ENCODE data around the gene HOXC10.

HOXC10 gene

GRCh38 chr12:54004063-54004840, 19.3 kb downstream of the HOXC10 start:
- DNase-seq: no peak

DNA sequence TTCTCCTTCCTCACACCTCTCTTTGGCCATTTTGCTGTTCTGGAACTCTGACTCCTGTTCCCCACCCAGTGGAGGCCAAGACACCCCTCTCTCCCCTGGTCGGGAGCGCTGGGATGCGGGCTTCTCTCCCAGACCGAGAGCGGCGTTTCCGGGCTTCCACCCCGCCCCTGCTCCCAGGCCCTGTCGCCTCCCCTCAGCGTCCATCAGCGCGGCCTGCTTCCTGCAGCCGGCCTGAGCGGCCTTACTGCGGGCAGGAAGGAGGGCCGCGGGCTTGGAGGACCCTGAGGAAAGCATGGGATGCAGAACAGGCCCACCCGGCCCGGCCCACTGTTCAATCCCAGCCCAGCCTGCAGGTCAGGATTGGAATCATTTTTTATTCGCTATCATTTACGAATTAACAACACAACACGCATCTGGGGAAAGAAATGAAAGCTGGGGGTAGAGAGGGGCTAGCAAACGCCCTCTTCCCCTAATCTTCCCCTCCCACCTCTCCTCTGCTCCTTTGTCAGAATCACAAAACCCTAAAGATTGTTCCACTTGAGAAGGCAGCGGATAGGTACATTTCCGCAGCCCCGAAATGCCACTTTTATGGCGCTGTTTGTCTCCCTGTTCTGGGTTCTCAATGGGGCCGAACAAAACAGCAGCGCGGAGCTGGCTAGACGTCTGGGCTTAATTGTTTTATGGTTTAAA, 20.0 kb downstream of the HOXC10 start:
- DNase-seq: no peak

GRCh38 chr12:54005531-54005852, 20.5 kb downstream of the HOXC10 start:
- DNase-seq: no peak

GRCh38 chr12:54005853-54006558, 21.1 kb downstream of the HOXC10 start:
- DNase-seq: peak; percentile 38

DNA sequence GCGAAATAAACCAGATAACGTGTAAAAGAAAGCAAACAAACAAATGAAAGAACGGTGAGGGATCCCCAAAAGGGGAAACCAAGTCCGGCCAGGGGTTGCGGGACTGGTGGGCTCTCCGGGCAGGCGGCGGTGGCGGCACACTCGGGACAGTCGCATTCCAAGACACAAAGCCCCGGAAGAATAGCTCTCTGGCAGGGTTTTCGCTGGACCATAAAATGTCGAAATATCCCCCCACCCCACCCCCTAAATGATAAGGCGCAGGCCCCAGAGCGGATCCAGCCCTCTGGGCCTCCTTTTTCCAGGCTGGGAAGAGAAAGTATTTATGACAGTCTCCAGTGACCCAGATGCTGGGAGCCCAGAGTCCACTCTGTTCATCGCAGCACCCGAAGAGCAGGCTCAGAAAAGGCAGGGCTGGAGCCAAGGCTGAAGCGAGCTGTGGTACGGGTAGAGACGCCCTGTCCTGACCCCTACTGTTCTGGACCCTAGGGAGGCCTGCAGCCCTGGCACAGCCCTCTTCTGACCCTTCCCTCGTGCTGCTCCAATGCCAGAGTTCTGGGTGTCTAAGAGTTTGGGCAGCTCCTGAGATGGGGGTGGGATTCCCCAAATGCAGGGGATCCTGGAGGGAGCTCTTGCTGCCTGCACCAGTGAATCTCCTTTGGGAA, 21.7 kb downstream of the HOXC10 start:
- no peak for DNase-seq

GRCh38 chr12:54007538-54008259, 22.8 kb downstream of the HOXC10 start:
- DNase-seq: no peak

DNA sequence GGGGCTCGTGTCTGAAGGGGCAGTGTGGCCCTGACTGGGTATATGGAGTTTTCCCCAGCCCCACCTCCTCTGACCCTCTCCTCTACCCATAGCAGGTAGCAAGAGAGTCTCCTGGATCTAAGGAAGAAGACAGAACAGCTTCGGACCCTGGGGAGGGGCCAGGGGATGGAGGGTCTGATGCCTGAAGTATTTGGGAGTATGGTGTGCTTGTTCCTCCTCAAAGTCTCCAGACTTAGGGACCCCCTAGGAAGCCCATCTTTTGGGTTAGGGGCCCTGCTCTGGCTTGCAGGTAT, 23.3 kb downstream of the HOXC10 start:
- DNase-seq: no peak

DNA sequence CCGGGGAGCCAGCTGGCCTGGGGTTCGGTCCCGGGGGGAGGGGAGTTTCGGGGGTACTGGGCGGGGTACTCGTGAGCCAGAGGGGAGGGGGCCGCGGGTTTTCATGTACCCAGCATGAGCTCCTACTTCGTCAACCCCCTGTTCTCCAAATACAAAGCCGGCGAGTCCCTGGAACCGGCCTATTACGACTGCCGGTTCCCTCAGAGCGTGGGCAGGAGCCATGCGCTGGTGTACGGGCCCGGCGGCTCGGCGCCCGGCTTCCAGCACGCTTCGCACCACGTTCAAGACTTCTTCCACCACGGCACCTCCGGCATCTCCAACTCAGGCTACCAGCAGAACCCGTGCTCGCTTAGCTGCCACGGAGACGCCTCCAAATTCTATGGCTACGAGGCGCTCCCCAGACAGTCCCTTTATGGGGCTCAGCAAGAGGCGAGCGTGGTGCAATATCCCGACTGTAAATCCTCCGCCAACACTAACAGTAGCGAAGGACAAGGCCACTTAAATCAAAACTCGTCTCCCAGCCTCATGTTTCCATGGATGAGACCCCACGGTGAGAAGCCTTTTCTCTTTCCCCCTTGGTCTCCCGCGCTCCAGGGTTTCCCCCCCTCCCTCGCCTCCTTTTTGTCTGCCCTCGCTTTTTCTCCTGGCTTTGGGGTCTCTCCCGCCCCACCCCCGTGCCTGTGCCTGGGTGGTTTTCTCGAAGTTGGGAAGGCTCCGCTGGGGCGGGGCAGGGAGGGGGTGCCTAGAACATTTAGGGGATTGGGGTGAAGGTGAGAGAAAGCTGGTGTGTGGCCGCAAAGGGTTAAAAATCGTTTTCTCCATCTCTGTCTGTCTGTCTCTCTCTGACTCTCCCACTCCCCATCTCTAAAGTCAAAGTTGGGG, 24.5 kb downstream of the HOXC10 start:
- DNase-seq: no peak

DNA sequence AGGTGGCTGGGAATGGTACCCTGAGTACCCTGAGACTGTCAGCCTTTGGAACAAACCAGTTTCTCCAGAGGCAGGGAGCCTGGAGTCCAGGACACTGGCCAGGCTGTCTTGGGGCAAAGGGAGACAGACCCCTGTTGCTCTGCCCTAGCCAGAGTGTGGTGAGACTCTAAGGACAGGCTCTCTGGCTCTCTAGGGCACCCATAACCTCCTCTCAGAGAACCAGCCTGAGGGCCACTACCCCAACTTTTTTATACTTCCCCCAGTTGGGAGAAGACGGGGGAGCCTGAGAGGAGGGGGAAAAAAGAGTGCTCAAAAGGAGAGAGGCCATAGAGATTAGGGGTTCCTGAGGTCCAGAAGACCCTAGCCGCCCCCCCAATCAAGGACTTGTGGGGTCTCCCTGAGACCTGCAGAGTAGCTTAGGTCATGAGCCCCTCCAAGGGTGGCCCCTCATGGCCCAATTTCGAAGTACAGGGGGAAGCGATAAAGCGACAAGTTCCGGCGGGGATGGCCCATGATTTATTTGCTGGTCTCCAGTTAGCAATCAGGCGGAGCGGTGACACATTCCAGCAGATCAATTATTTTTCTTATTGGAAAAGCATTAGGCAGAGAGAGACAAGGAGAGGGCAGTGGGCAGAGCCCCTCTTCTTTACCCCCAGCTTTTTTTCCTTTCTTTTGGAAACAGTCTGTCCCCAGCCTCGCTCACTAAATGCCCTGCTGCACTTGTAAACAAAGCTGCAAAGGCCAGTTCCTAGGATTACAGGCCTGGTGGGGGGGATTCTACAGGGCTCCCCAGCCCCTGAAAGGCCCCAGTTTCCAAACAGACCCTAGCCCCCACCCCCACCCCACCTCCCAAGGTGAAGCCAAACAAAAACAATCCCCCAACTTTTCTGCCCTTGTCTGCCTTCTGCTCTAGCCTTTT, 25.4 kb downstream of the HOXC10 start:
- no peak for DNase-seq

DNA sequence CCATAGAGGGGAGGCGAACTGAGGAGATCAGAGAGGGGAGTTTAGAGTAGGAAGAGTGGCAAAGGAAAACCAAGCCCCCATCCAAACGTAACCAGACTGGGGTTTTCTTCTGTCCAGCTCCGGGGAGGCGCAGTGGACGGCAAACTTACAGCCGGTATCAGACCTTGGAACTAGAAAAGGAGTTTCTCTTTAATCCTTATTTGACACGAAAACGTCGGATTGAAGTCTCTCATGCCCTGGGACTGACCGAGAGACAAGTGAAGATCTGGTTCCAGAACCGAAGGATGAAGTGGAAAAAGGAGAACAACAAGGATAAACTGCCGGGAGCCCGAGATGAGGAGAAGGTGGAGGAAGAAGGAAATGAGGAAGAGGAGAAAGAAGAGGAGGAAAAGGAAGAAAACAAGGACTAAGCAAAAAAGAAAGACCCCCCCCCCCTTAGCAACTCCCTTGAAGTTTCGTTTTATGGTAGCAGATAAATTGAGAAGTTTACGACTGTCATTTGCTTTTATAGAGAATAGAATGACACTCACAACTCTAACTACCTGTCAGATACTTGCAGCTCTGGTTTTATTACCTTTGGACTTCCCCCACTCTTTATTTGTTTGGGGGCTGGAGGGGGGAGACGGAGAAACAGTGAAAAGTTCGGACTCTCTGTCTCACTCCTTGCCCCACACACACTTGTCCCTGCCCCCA, 26.2 kb downstream of the HOXC10 start:
- no peak for DNase-seq

- no peak for DNase-seq
Measured at GRCh38 chr12:54011665-54012532, 27.0 kb downstream of the HOXC10 start.

GRCh38 chr12:54012631-54013409, 27.9 kb downstream of the HOXC10 start:
- no peak for DNase-seq

- no peak for DNase-seq
Measured at GRCh38 chr12:54014377-54015017, 29.6 kb downstream of the HOXC10 start.

DNA sequence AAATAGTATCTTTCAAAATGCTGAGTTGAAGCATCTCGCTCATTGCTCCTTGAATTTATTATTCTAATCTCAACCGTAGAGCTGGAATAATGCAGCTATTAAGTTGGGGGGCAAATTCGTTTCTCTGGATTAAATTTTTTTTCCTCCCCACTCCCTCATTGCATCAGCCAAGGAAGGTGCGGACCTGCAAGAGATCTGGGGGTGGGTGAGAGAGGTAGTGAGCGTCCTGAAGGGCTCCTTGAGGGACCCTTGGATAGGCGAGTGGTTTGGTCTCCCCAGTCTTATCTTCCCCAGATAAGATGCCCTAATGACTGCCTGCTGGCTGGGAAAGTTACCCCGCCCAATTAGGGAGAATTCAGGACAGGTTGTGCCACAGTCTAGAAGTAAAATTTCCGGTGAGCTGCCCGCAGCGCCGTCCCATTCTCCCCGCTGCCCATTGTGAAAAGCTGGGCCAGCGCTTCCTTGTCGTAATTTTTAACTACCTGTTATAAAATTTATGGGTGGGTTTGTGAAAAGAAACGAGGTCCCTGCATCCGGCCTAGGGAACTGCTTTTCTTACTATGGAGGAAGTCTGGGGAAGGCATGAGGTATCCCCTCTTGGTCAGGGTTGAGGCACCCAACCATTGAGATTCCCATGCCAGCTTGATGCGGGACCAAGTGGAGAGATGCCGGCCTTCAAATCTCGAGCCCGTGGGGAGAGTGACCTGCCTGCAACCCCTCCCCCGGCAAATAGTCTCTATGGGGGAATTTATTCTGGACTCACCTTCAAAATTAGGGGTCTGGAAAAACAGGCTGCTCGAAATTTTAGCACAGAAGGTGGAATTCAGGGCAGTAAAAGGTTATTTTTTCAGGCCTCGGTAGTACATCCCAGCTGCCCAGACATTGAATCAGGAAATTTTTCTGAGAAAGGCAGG, 30.3 kb downstream of the HOXC10 start:
- no peak for DNase-seq

DNA sequence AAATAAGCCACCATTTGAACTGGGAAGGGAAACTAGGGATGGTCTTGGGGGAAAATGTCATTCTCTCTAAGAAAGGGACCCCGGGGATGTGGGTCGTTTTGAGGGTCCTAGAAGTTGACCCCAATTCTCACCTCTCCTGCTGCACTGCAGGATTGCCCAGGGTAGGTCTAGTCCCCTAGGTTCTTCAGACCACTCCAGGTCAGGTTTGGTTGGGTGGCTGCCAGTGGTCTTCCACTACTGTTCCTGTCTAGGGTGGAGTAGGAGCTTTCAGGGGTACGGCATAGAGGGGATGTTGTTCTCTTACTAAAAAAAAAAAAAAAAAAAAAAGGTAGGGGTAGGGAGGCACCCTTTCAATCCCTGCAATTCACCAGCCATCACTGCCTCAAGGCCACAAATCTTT, 31.1 kb downstream of the HOXC10 start:
- DNase-seq: no peak

DNA sequence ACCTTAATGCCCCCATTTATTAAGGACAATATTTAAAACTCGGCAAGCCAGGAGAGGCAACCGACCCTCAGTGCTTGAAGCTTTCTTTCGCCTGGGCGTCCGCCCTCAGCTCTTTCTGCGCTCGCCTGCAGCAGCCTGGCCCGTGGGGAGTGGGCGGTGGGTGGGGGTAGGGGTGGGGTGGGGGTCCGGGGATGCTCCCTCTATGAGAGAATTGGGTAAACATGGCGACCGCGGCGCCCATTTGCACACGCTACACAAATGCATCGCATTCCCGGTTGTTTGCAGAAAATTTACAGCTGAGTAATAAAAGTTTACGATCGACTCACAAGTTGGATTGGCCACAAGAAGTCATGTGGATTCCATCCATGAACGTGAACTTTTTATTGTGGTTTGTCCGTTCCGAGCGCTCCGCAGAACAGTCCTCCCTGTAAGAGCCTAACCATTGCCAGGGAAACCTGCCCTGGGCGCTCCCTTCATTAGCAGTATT, 31.6 kb downstream of the HOXC10 start:
- DNase-seq: no peak

All from NCI-H2029 treated with DMSO at 0.1 percent for 48 hours (cell line).